ENCODE results near the gene CAST. TPM values are rescaled to one million over a fixed set of nuclear protein-coding genes. Genes with fewer than 3 reads are reported as not detected.
A peak's percentile ranks its signal among the peaks of the same experiment; 100 is the strongest.

The CAST gene
- total RNA-seq, 2 donors from 2014 or later = 303 TPM

GRCh38 chr5:96649681-96650540, 12.3 kb upstream of the CAST start:
- peaks cover 27% of the 10 kb centered on the region for H3K27me3 Mint-ChIP-seq
- DNase-seq (no peak), ATAC-seq (no peak)
- no peak overlapping the region for H3K4me3 Mint-ChIP-seq
- peaks cover 2% of the 10 kb centered on the region for H3K36me3 Mint-ChIP-seq (ENCODE audit: low read depth)
- peaks cover 14% of the 10 kb centered on the region for H3K4me1 Mint-ChIP-seq
- H3K9me3 ChIP-seq (ENCODE audit: control insufficient read depth, low read length, poor library complexity, severe bottlenecking) = no peaks in the 10 kb centered on the region
- H3K27ac Mint-ChIP-seq = no peak overlapping the region

- Mint-ChIP-seq H3K27me3 (peaks cover 31% of the 10 kb centered on the region), H3K36me3 (ENCODE audit: low read depth) (peaks cover 2% of the 10 kb centered on the region), H3K4me1 (peaks cover 18% of the 10 kb centered on the region), H3K4me3 (no peak overlapping the region), H3K27ac (peak overlapping the region; percentile 66)
- no peak for DNase-seq
- H3K9me3 ChIP-seq (ENCODE audit: control insufficient read depth, low read length, poor library complexity, severe bottlenecking) = no peaks in the 10 kb centered on the region
- no peak for ATAC-seq
Observed at GRCh38 chr5:96651047-96651446, 11.1 kb upstream of the CAST start.

DNA sequence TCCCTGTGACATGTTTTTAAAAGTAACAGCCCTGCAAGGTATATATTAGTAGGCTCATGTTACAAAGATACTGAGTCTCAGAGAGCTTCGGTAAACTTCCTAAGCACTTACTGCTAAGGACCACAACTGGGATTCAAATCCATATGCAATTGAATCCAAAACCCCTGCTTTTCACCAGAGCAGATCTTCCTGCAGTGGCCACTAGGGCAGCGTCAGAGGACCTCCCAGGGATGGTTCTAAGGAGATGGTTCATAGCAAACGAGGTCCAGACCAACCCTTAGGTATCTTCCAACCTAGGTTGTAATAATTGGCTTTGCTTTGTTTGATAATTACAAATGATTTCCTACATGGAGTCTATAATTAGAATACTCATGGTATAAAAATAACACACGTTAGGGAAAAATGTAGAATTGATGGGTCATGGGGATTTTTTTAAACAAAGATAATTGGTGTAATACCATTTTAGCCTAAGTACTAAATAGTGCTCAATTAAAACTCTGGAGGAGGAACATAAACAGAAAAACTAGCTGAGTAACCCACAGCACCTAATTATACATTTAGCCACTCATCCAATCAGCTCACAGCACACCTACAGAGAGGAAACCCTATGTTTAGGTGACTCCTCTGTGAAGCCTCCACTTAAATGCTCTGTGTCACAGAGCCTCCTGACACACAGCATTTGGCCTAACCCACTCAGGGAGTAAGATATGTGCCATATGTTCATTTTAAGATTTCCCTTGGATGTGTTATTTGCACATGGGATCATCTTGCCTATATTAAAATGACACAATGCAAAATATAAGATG, 10.0 kb upstream of the CAST start:
- H3K9me3 ChIP-seq (ENCODE audit: control insufficient read depth, low read length, poor library complexity, severe bottlenecking) = no peaks in the 10 kb centered on the region
- no peak for DNase-seq
- H3K27me3 Mint-ChIP-seq = peaks cover 31% of the 10 kb centered on the region
- no peak for ATAC-seq
- no peak overlapping the region for H3K4me3 Mint-ChIP-seq
- H3K36me3 Mint-ChIP-seq (ENCODE audit: low read depth) = peaks cover 2% of the 10 kb centered on the region
- peak overlapping the region; percentile 66 for H3K27ac Mint-ChIP-seq
- H3K4me1 Mint-ChIP-seq = peaks cover 27% of the 10 kb centered on the region

DNA sequence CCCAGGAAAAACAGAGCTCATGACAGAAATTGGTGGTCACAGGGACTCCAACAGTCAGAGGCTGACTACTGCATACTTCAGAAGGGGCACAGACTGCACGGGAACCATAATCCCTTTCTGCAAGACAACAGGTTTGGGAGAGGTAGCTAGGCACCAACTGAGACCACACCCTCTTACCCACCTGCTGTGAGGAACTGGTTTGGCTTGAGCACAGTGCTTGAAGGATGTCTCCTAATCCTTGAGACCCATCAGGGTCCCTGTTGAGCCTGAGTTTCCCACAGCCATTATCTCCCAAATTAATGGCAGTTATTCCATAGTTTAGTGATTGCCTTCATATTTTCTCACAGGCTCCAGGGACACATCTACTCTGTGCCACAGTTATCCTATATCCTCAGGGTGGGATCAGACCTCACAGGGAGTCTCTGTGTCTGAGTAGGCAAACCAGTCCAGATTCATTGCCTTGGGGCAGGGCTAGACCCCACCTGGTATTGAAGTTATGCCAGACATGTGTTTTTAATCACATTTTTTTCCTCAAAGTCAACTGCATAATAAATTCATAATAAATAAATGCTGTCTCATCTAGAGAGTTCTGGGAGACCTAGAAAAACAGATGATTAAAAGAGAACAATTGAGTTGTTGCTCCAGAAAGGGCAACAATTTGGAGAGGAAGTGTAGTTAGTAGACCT, 9.3 kb upstream of the CAST start:
- Mint-ChIP-seq H3K36me3 (ENCODE audit: low read depth) (peaks cover 2% of the 10 kb centered on the region), H3K4me1 (peaks cover 30% of the 10 kb centered on the region), H3K27ac (no peak overlapping the region), H3K27me3 (peaks cover 31% of the 10 kb centered on the region), H3K4me3 (no peak overlapping the region)
- ATAC-seq = no peak
- H3K9me3 ChIP-seq (ENCODE audit: control insufficient read depth, low read length, poor library complexity, severe bottlenecking) = no peaks in the 10 kb centered on the region
- no peak for DNase-seq

GRCh38 chr5:96654209-96654608, 8.0 kb upstream of the CAST start:
- Mint-ChIP-seq H3K4me1 (peaks cover 30% of the 10 kb centered on the region), H3K36me3 (ENCODE audit: low read depth) (peaks cover 2% of the 10 kb centered on the region), H3K4me3 (peak overlapping the region; percentile 61), H3K27me3 (peaks cover 31% of the 10 kb centered on the region), H3K27ac (no peak overlapping the region)
- no peak for ATAC-seq
- H3K9me3 ChIP-seq (ENCODE audit: control insufficient read depth, low read length, poor library complexity, severe bottlenecking) = no peaks in the 10 kb centered on the region
- DNase-seq = no peak

DNA sequence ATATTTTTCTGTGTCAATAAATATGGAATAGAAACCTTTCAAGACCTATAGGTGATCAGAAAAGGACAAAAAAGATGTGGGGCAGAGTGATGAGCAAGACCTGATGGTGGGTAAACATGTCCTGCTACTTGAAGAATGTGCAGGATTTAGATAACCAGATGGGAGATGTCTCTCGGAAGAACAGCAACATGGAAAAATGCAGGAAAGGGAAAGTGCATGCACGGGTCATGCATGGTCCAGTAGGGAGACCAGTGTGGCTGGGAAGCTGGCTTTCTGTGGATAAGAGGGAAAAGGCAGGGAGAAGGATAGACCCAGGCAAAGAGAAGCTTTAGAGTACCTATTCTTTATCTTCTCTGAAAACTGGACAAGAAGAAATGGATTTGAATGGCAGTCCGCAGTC, 7.1 kb upstream of the CAST start:
- ATAC-seq = no peak
- Mint-ChIP-seq H3K27ac (peak overlapping the region; percentile 17), H3K27me3 (peaks cover 31% of the 10 kb centered on the region)

DNA sequence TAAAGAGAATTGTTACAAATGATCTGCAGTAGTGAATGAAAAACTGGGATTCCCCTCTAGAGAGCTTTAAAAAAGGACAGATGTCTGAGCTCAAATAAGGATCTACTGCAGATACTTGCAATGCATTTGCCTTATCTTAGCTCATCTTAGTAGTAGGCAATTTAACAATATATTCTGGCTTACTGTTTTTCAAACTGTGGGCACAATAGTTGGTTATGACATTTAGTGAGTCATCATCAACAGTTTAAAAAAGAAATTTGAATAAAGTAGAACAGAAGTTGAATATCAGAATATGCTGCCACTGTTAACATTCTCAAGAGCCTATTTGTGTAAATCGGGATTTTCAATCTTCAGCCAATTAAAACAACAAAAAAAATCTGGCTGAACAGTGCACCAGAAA, 6.7 kb upstream of the CAST start:
- DNase-seq (no peak), ATAC-seq (no peak)
- H3K4me1 Mint-ChIP-seq = peaks cover 35% of the 10 kb centered on the region
- no peaks in the 10 kb centered on the region for H3K9me3 ChIP-seq (ENCODE audit: control insufficient read depth, low read length, poor library complexity, severe bottlenecking)
- peaks cover 2% of the 10 kb centered on the region for H3K36me3 Mint-ChIP-seq (ENCODE audit: low read depth)
- H3K27me3 Mint-ChIP-seq = peaks cover 31% of the 10 kb centered on the region
- H3K27ac Mint-ChIP-seq = peak overlapping the region; percentile 17
- no peak overlapping the region for H3K4me3 Mint-ChIP-seq

More for the DNA sequence above, 7.1 kb upstream of the CAST start:
- no peak overlapping the region for H3K4me3 Mint-ChIP-seq
- H3K9me3 ChIP-seq (ENCODE audit: control insufficient read depth, low read length, poor library complexity, severe bottlenecking) = no peaks in the 10 kb centered on the region
- peaks cover 2% of the 10 kb centered on the region for H3K36me3 Mint-ChIP-seq (ENCODE audit: low read depth)
- DNase-seq = no peak
- H3K4me1 Mint-ChIP-seq = peaks cover 31% of the 10 kb centered on the region

- Mint-ChIP-seq H3K4me1 (peaks cover 34% of the 10 kb centered on the region), H3K4me3 (peak overlapping the region; percentile 33), H3K27me3 (peaks cover 16% of the 10 kb centered on the region), H3K36me3 (ENCODE audit: low read depth) (peaks cover 2% of the 10 kb centered on the region), H3K27ac (peak overlapping the region; percentile 54)
- DNase-seq (no peak), ATAC-seq (peak; percentile 29)
- no peaks in the 10 kb centered on the region for H3K9me3 ChIP-seq (ENCODE audit: control insufficient read depth, low read length, poor library complexity, severe bottlenecking)
Observed at GRCh38 chr5:96657068-96657467, 5.1 kb upstream of the CAST start.

DNA sequence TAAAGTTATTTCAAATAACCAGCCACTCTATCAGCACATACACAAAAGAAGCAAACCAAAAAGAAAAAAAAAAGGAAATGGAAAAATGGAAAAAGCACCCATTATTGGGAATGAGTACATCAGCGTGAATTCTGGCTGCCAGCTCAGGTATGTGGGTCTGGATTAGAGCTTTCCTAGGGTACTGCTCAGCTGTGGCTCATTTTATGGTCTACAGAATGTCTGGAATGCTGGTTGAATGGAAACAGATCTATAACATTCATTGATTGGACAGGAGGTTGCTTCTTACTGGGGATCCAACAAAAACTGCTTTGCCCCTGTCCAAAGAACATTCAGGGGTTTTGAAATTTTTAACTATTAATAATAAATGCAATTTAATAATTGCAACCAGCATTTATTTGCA, 3.9 kb upstream of the CAST start:
- no peak for ATAC-seq
- Mint-ChIP-seq H3K4me3 (peak overlapping the region; percentile 12), H3K36me3 (ENCODE audit: low read depth) (peaks cover 2% of the 10 kb centered on the region), H3K27ac (no peak overlapping the region), H3K4me1 (peaks cover 39% of the 10 kb centered on the region), H3K27me3 (peaks cover 16% of the 10 kb centered on the region)
- no peaks in the 10 kb centered on the region for H3K9me3 ChIP-seq (ENCODE audit: control insufficient read depth, low read length, poor library complexity, severe bottlenecking)
- no peak for DNase-seq

GRCh38 chr5:96659170-96659569, 3.0 kb upstream of the CAST start:
- Mint-ChIP-seq H3K4me1 (peaks cover 45% of the 10 kb centered on the region), H3K4me3 (no peak overlapping the region), H3K36me3 (ENCODE audit: low read depth) (peaks cover 1% of the 10 kb centered on the region), H3K27ac (no peak overlapping the region), H3K27me3 (peaks cover 12% of the 10 kb centered on the region)
- ATAC-seq (no peak), DNase-seq (no peak)
- H3K9me3 ChIP-seq (ENCODE audit: control insufficient read depth, low read length, poor library complexity, severe bottlenecking) = no peaks in the 10 kb centered on the region

- Mint-ChIP-seq H3K4me1 (peaks cover 43% of the 10 kb centered on the region), H3K4me3 (peak overlapping the region; percentile 97), H3K27me3 (no peaks in the 10 kb centered on the region), H3K27ac (peak overlapping the region; percentile 99), H3K36me3 (ENCODE audit: low read depth) (no peaks in the 10 kb centered on the region)
- no peaks in the 10 kb centered on the region for H3K9me3 ChIP-seq (ENCODE audit: control insufficient read depth, low read length, poor library complexity, severe bottlenecking)
- DNase-seq = peak in 2 of 3 donors; percentile 13 to 19
- peak; percentile 24 for ATAC-seq
Observed at GRCh38 chr5:96660971-96661854, 963 bp upstream of the CAST start.

- peak; percentile 77 for ATAC-seq
- peak overlapping the region; percentile 99 for H3K27ac Mint-ChIP-seq
Observed at GRCh38 chr5:96662725-96663518, 746 bp downstream of the CAST start.

More at GRCh38 chr5:96662725-96663518, 746 bp downstream of the CAST start:
- Mint-ChIP-seq H3K36me3 (ENCODE audit: low read depth) (no peaks in the 10 kb centered on the region), H3K4me1 (peaks cover 40% of the 10 kb centered on the region), H3K27me3 (no peaks in the 10 kb centered on the region), H3K4me3 (peak overlapping the region; percentile 97)
- no peaks in the 10 kb centered on the region for H3K9me3 ChIP-seq (ENCODE audit: control insufficient read depth, low read length, poor library complexity, severe bottlenecking)
- peak; percentile 74 to 87 (median 84) for DNase-seq
